Measurements from ENCODE around the gene DNAAF9.

Gene DNAAF9

DNA sequence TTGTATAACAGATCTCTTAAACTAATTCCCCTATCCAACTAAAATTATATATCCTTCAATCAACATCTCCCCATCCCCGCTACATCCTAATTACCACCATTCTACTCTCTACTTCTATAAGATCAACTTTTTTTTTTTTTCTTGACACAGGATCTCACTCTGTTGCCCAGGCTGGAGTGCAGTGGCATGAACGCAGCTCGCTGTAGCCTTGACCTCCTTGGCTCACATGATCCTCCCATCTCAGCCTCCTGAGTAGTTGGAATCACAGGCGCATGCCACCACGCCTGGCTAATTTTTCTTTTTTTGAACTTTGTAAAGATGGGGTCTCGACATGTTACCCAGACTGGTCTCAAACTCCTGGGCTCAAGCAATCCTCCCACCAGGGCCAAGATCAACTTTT, 5.0 kb downstream of the DNAAF9 start:
- DNase-seq (ENCODE audit: low spot score) = no peak
- no peak for TF ChIP-seq CTCF (IDR thresholded peaks at IDR 0.05; ENCODE audit: extremely low read depth, missing control alignments)

GRCh38 chr20:3400260-3401155, 7.0 kb downstream of the DNAAF9 start:
- TF ChIP-seq CTCF (IDR thresholded peaks at IDR 0.05; ENCODE audit: extremely low read depth, missing control alignments) = no peak
- DNase-seq (ENCODE audit: low spot score) = no peak

GRCh38 chr20:3398681-3399252, 8.7 kb downstream of the DNAAF9 start:
- no peak for DNase-seq (ENCODE audit: low spot score)
- no peak for TF ChIP-seq CTCF (IDR thresholded peaks at IDR 0.05; ENCODE audit: extremely low read depth, missing control alignments)

- TF ChIP-seq CTCF (IDR thresholded peaks at IDR 0.05; ENCODE audit: extremely low read depth, missing control alignments) = no peak
- no peak for DNase-seq (ENCODE audit: low spot score)
These were observed 11.0 kb downstream of the DNAAF9 start for GRCh38 chr20:3396492-3396891.

DNA sequence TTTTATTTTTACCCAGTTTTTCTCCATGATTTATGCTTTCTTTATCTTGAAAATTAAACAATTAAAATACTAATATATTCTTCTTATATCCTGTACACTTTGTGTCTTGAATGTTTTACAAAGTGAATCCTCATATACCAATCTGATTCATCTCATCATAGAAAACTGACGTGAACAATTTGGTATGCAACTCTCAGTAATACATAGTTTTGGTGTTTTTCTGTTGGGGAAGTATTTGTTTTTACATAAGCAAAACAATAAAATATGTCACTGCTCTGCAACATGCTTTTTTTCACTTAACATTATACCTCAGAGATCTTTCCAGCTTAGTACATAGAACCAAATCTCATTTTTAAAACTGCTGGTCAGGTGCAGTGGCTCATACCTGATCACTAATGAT, 14.7 kb downstream of the DNAAF9 start:
- no peak for TF ChIP-seq CTCF (IDR thresholded peaks at IDR 0.05; ENCODE audit: extremely low read depth, missing control alignments)

DNA sequence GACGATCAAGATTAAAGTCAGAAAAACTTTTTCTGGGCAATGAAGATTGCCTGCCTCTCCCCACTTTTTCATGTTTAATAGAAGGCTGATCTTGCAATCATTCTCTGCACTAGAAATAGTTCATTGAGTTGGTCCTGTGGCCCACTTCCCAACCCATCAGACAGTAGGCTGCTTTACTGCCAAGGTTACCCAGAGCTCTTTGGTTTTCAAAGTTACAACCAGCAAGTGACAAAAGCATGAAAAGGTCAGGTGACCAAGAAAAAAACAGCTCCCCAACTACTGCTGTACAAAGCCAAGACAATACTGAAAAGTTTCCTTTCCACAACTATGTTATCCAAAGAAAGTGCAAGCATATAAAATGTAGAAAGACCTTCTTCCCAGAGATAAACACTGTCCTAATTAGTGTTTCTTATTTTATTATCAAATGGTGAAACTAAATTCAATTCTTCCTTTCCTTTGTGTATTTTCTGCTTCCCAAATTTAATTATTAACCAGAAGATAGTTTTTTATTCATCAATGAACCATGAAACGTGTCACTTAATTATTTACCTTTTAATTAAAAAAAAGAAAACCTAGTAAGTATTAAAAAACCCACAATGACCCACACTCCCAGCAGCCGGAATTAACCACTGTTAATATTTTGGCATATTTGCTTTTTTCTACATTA, 16.6 kb downstream of the DNAAF9 start:
- TF ChIP-seq CTCF (IDR thresholded peaks at IDR 0.05; ENCODE audit: extremely low read depth, missing control alignments) = no peak
- DNase-seq (ENCODE audit: low spot score) = no peak

More for the DNA sequence above, 14.7 kb downstream of the DNAAF9 start:
- DNase-seq (ENCODE audit: low spot score) = no peak

All from GM20000 (cell line).